MCF 10A (cell line): Measurements from ENCODE around the gene NUP98. TPM values are rescaled to one million over a fixed set of nuclear protein-coding genes. Genes with fewer than 3 reads are reported as not detected.
A peak's percentile ranks its signal among the peaks of the same experiment; 100 is the strongest.
"Not testable (repeated sequence)": the region's sequence is repeated elsewhere in the genome, so short reads cannot be mapped to it uniquely, and the experiment has no call there.

Source experiments
- BruUV-seq: library from RNA; stranded (reverse); fragments of 400-500 nt; replicated peaks from 2 replicates; lab custom pipeline; 2021; lab: Mats Ljungman, UMichigan
- CTCF ChIA-PET: fragments of 300-600 bp; sonication (Branson Sonifier 250); formaldehyde crosslinking; extraction: SDS; loops from one replicate; lab custom pipeline; 2021; ENCODE audit warnings: antibody characterized with exemption, inconsistent platforms; lab: Yijun Ruan, JAX
- POLR2A ChIA-PET: fragments of 300-600, 350-650 bp; sonication (Branson Sonifier 250); formaldehyde crosslinking; extraction: SDS; loops from one replicate; lab custom pipeline; 2020; ENCODE audit warnings: antibody characterized with exemption, inconsistent platforms; lab: Yijun Ruan, JAX
- DNase-seq: peaks from one replicate; pipeline ENCODE4 v3.0.0-alpha.2; 2018; ENCODE audit not compliant: unreplicated experiment
- H3K27ac Mint-ChIP-seq: one replicate; pipeline ENCODE4 v1.8.0; 2022; ENCODE audit warnings: mild to moderate bottlenecking, low read depth, mixed read lengths; ENCODE audit not compliant: unreplicated experiment
- H3K27me3 Mint-ChIP-seq: one replicate; pipeline ENCODE4 v1.8.0; 2022; ENCODE audit warnings: mixed read lengths; ENCODE audit not compliant: insufficient read depth, unreplicated experiment
- H3K36me3 Mint-ChIP-seq: one replicate; pipeline ENCODE4 v1.8.0; 2022; ENCODE audit warnings: mild to moderate bottlenecking, moderate library complexity, mixed read lengths; ENCODE audit not compliant: insufficient read depth, unreplicated experiment
- H3K4me1 Mint-ChIP-seq: one replicate; pipeline ENCODE4 v1.8.0; 2022; ENCODE audit warnings: mixed read lengths; ENCODE audit not compliant: insufficient read depth, unreplicated experiment
- H3K4me3 Mint-ChIP-seq: one replicate; pipeline ENCODE4 v1.8.0; 2022; ENCODE audit warnings: mild to moderate bottlenecking, moderate library complexity, mixed read lengths; ENCODE audit not compliant: unreplicated experiment
- H3K9me3 Mint-ChIP-seq: one replicate; pipeline ENCODE4 v1.8.0; 2022; ENCODE audit warnings: mixed read lengths; ENCODE audit not compliant: unreplicated experiment
- CTCF ChIP-seq: fragments of 200-600 bp; IDR thresholded peaks from one replicate; pipeline ENCODE4 v1.8.0; 2022; ENCODE audit warnings: antibody characterized with exemption, mild to moderate bottlenecking; ENCODE audit not compliant: unreplicated experiment
- intact Hi-C: fragments of 100-400 bp; cut with micrococcal nuclease; formaldehyde crosslinking; loops from 2 replicates; pipeline ENCODE4 v1.14.1; 2022
- total RNA-seq: library from RNA; stranded (reverse); gene quantifications from 2 replicates; pipeline ENCODE4 v1.2.3, GENCODE V29; 2022

The NUP98 gene
- total RNA-seq, 1 experiment from 2014 or later: 83.7 TPM

GRCh38 chr11:3645552-3645951, 151.8 kb downstream of the NUP98 start:
- no peak for DNase-seq
- Mint-ChIP-seq H3K9me3 (no peaks in the 10 kb centered on the region), H3K27ac (no peak overlapping the region), H3K36me3 (peaks cover 5% of the 10 kb centered on the region), H3K4me1 (peaks cover 12% of the 10 kb centered on the region), H3K27me3 (peaks cover 41% of the 10 kb centered on the region), H3K4me3 (no peak overlapping the region)
- ChIA-PET CTCF (interaction anchor here (1.0 to 1.1 kb wide), 2 partner anchors 169 to 190 kb away, joined by 3 read pairs; no protein-coding TSS in a partner anchor), POLR2A (no interaction called here)
- BruUV-seq: no TSS peak
- intact Hi-C loops: no loop called here
- no peak for TF ChIP-seq CTCF

GRCh38 chr11:3644817-3645235, 152.5 kb downstream of the NUP98 start, which contains the start of gene ART1:
ART1 (plus strand) TSS chr11:3645128; CDS start chr11:3659214, 14,086 bp downstream.
- H3K4me1 Mint-ChIP-seq: peaks cover 12% of the 10 kb centered on the region
- no peak within 1 kb of the TSS for H3K4me3 Mint-ChIP-seq
- ChIA-PET CTCF (interaction anchor here (1.0 to 1.1 kb wide), 2 partner anchors 168 to 189 kb away, joined by 3 read pairs; no protein-coding TSS in a partner anchor), POLR2A (no interaction called here)
- peaks cover 5% of the 10 kb centered on the region for H3K36me3 Mint-ChIP-seq
- no TSS peak for BruUV-seq
- TF ChIP-seq CTCF: no peak
- peaks cover 33% of the 10 kb centered on the region for H3K27me3 Mint-ChIP-seq
- DNase-seq: peak; percentile 36
- no peak within 1 kb of the TSS for H3K27ac Mint-ChIP-seq
- H3K9me3 Mint-ChIP-seq: no peaks in the 10 kb centered on the region
- intact Hi-C loops: no loop called here

GRCh38 chr11:3643102-3643546, 154.2 kb downstream of the NUP98 start:
- BruUV-seq, H3K36me3 Mint-ChIP-seq, H3K27ac Mint-ChIP-seq, H3K9me3 Mint-ChIP-seq, intact Hi-C loops, H3K4me3 Mint-ChIP-seq, DNase-seq: not testable (repeated sequence)
- Mint-ChIP-seq H3K4me1 (peaks cover 12% of the 10 kb centered on the region), H3K27me3 (peaks cover 31% of the 10 kb centered on the region)
- ChIA-PET CTCF (interaction anchor here (1.4 kb wide), 1 partner anchor 11 kb away, joined by 4 read pairs; no protein-coding TSS in a partner anchor), POLR2A (interaction anchor here (0.6 kb wide), 1 partner anchor 17 kb away, joined by 3 read pairs; no protein-coding TSS in a partner anchor)

- TF ChIP-seq CTCF: no peak
- CTCF ChIA-PET: interaction anchor here (0.6 to 1.4 kb wide), 2 partner anchors 10 to 18 kb away, joined by 3 to 4 read pairs; no protein-coding TSS in a partner anchor
- Mint-ChIP-seq H3K27ac (no peak overlapping the region), H3K27me3 (peaks cover 28% of the 10 kb centered on the region), H3K4me1 (peaks cover 12% of the 10 kb centered on the region), H3K4me3 (peak overlapping the region; percentile 66), H3K36me3 (peaks cover 5% of the 10 kb centered on the region), H3K9me3 (no peaks in the 10 kb centered on the region)
- DNase-seq: peak; percentile 71
- intact Hi-C loops: no loop called here
- POLR2A ChIA-PET: interaction anchor here (0.6 kb wide), 1 partner anchor 18 kb away, joined by 3 read pairs; no protein-coding TSS in a partner anchor
- no TSS peak for BruUV-seq
Observed at GRCh38 chr11:3642071-3642951, 155.0 kb downstream of the NUP98 start.
